HEK293 (cell line): ENCODE results near the gene INPP4B.

Experiments used
- CTCF ChIA-PET: fragments of 350-600 bp; formaldehyde crosslinking; extraction: SDS; loops from one replicate; lab custom pipeline; 2021; ENCODE audit warnings: antibody characterized with exemption; lab: Yijun Ruan, JAX
- POLR2A ChIA-PET: fragments of 300-600 bp; formaldehyde crosslinking; extraction: SDS; loops from one replicate; lab custom pipeline; 2020; ENCODE audit warnings: antibody characterized with exemption, inconsistent platforms; lab: Yijun Ruan, JAX
- H3K27ac ChIP-seq: fragments of 200-500 bp; sonication (Bioruptor generic); 2 replicates; pipeline ENCODE4 v1.5.1; 2014; ENCODE audit warnings: low read depth, low read length, control low read depth, inconsistent platforms; ENCODE audit errors: extremely low read depth
- H3K36me3 ChIP-seq, 2 experiments: fragments of 200-500 bp in 1 of 2; sonication (Bioruptor generic) in 1 of 2; 1 replicate in 1 of 2; 2 replicates in 1 of 2; pipeline ENCODE4 v1.5.1; 2014 to 2017; ENCODE audit warnings: inconsistent platforms in 2 of 2, low read length in 2 of 2; ENCODE audit not compliant: control insufficient read depth in 2 of 2, insufficient read depth in 1 of 2
- H3K4me1 ChIP-seq: fragments of 200-500 bp; sonication (Bioruptor generic); 2 replicates; pipeline ENCODE4 v1.5.1; 2014; ENCODE audit warnings: mild to moderate bottlenecking, low read length, inconsistent platforms; ENCODE audit not compliant: control insufficient read depth, insufficient read depth
- H3K4me3 ChIP-seq: 2 replicates; pipeline ENCODE4 v1.5.1; 2011; ENCODE audit warnings: low read depth, mild to moderate bottlenecking, control low read depth, low read length, moderate library complexity
- H3K9me3 ChIP-seq: fragments of 200-500 bp; sonication (Bioruptor generic); 2 replicates; pipeline ENCODE4 v1.5.1; 2014; ENCODE audit warnings: low read depth, low read length, inconsistent platforms; ENCODE audit not compliant: control insufficient read depth, insufficient read depth
- BCL11A ChIP-seq: fragments of 450-650 bp; formaldehyde crosslinking; IDR thresholded peaks from 2 replicates; pipeline ENCODE4 v1.5.1; 2016; ENCODE audit warnings: low read depth, missing biosample characterization, missing genetic modification characterization
- BCL11B ChIP-seq: fragments of 450-650 bp; formaldehyde crosslinking; IDR thresholded peaks from 2 replicates; pipeline ENCODE4 v1.5.1; 2016; ENCODE audit warnings: low read depth, missing biosample characterization, missing genetic modification characterization
- SCRT1 ChIP-seq: fragments of 450-650 bp; formaldehyde crosslinking; IDR thresholded peaks from 2 replicates; pipeline ENCODE4 v1.5.1; 2016; ENCODE audit warnings: missing biosample characterization, missing genetic modification characterization, borderline replicate concordance
- SP7 ChIP-seq: fragments of 450-650 bp; formaldehyde crosslinking; IDR thresholded peaks from 2 replicates; pipeline ENCODE4 v1.5.1; 2016; ENCODE audit warnings: missing biosample characterization, missing genetic modification characterization
- TRIM28 ChIP-seq: IDR thresholded peaks from 2 replicates; pipeline ENCODE4 v1.6.1; 2011; ENCODE audit warnings: low read length, control low read depth, borderline replicate concordance
- ZBTB21 ChIP-seq: fragments of 450-650 bp; formaldehyde crosslinking; IDR thresholded peaks from 2 replicates; pipeline ENCODE4 v1.5.1; 2017; ENCODE audit warnings: missing biosample characterization, missing genetic modification characterization
- ZEB2 ChIP-seq: fragments of 450-650 bp; formaldehyde crosslinking; IDR thresholded peaks from 2 replicates; pipeline ENCODE4 v1.5.1; 2016; ENCODE audit warnings: missing biosample characterization, missing genetic modification characterization
- ZNF114 ChIP-seq: fragments of 450-650 bp; formaldehyde crosslinking; IDR thresholded peaks from 2 replicates; pipeline ENCODE4 v1.5.0; 2017; ENCODE audit warnings: missing biosample characterization, missing genetic modification characterization
- ZNF239 ChIP-seq: fragments of 450-650 bp; formaldehyde crosslinking; IDR thresholded peaks from 2 replicates; pipeline ENCODE4 v1.5.1; 2016; ENCODE audit warnings: missing biosample characterization, missing genetic modification characterization
- ZNF366 ChIP-seq: fragments of 450-650 bp; formaldehyde crosslinking; conservative IDR thresholded peaks from 2 replicates; pipeline ENCODE4 v1.5.1; 2016; ENCODE audit warnings: missing biosample characterization, missing genetic modification characterization
- ZNF433 ChIP-seq: fragments of 450-650 bp; formaldehyde crosslinking; IDR thresholded peaks from 2 replicates; pipeline ENCODE4 v1.5.1; 2016; ENCODE audit warnings: missing biosample characterization, missing genetic modification characterization, low read depth
- ZNF677 ChIP-seq: fragments of 450-650 bp; IDR thresholded peaks from 2 replicates; pipeline ENCODE4 v1.5.0; 2018; ENCODE audit warnings: missing biosample characterization, mild to moderate bottlenecking, missing genetic modification characterization, moderate library complexity
- ZNF776 ChIP-seq: fragments of 450-650 bp; formaldehyde crosslinking; IDR thresholded peaks from 2 replicates; pipeline ENCODE4 v1.5.0; 2017; ENCODE audit warnings: missing biosample characterization, missing genetic modification characterization, borderline replicate concordance
- ZNF777 ChIP-seq: fragments of 450-650 bp; formaldehyde crosslinking; IDR thresholded peaks from 2 replicates; pipeline ENCODE4 v1.5.1; 2017; ENCODE audit warnings: missing biosample characterization, missing genetic modification characterization, borderline replicate concordance
- ZNF837 ChIP-seq: fragments of 450-650 bp; formaldehyde crosslinking; IDR thresholded peaks from 2 replicates; pipeline ENCODE4 v1.5.1; 2016; ENCODE audit warnings: missing biosample characterization, missing genetic modification characterization
- TF ChIP-seq, protein P1 (sequence below): fragments of 450-650 bp; formaldehyde crosslinking; IDR thresholded peaks from 2 replicates; pipeline ENCODE4 v1.5.1; 2016; ENCODE audit warnings: missing biosample characterization, missing genetic modification characterization
- TF ChIP-seq, protein P2 (sequence below): fragments of 450-650 bp; IDR thresholded peaks from 2 replicates; pipeline ENCODE4 v1.5.1; 2018; ENCODE audit warnings: missing biosample characterization, missing genetic modification characterization
- TF ChIP-seq, protein P3 (sequence below): fragments of 450-650 bp; formaldehyde crosslinking; IDR thresholded peaks from 2 replicates; pipeline ENCODE4 v1.5.1; 2016; ENCODE audit warnings: missing biosample characterization, missing genetic modification characterization
- TF ChIP-seq, protein P4 (sequence below): fragments of 450-650 bp; formaldehyde crosslinking; IDR thresholded peaks from 2 replicates; pipeline ENCODE4 v1.5.1; 2016; ENCODE audit warnings: missing biosample characterization, missing genetic modification characterization, borderline replicate concordance
- TF ChIP-seq, protein P5 (sequence below): fragments of 450-650 bp; formaldehyde crosslinking; IDR thresholded peaks from 2 replicates; pipeline ENCODE4; 2016; ENCODE audit warnings: missing biosample characterization, missing genetic modification characterization

The INPP4B gene

DNA sequence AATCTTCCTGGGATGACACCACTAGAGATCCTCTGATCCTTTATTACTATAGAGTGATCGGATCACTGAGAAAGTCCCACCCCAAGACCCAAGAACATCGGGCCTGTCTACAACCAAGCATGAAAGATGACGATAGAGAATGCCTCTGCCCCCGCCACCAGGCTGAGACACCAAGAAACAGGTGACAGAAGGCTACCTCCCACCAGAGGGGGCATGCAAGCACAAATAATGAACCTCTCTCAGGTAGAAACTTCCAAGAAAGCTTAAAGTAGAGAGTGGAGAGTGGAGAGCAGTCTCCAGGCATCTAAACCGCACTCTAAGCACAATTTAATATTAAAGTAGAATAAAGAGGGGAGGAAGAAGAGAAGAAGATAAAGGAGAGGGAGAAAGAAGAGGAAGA, 402.6 kb downstream of the INPP4B start:
- ChIA-PET POLR2A (no interaction called here), CTCF (interaction anchor here (0.7 kb wide), 1 partner anchor 438 kb away, joined by 3 read pairs; no protein-coding TSS in a partner anchor)
- no peak for TF ChIP-seq ZNF777 (tag by site-specific recombination)
- TF ChIP-seq, protein P1, sequence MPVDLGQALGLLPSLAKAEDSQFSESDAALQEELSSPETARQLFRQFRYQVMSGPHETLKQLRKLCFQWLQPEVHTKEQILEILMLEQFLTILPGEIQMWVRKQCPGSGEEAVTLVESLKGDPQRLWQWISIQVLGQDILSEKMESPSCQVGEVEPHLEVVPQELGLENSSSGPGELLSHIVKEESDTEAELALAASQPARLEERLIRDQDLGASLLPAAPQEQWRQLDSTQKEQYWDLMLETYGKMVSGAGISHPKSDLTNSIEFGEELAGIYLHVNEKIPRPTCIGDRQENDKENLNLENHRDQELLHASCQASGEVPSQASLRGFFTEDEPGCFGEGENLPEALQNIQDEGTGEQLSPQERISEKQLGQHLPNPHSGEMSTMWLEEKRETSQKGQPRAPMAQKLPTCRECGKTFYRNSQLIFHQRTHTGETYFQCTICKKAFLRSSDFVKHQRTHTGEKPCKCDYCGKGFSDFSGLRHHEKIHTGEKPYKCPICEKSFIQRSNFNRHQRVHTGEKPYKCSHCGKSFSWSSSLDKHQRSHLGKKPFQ (tag by site-specific recombination): no peak
- TF ChIP-seq, protein P2, sequence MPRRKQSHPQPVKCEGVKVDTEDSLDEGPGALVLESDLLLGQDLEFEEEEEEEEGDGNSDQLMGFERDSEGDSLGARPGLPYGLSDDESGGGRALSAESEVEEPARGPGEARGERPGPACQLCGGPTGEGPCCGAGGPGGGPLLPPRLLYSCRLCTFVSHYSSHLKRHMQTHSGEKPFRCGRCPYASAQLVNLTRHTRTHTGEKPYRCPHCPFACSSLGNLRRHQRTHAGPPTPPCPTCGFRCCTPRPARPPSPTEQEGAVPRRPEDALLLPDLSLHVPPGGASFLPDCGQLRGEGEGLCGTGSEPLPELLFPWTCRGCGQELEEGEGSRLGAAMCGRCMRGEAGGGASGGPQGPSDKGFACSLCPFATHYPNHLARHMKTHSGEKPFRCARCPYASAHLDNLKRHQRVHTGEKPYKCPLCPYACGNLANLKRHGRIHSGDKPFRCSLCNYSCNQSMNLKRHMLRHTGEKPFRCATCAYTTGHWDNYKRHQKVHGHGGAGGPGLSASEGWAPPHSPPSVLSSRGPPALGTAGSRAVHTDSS (tag by site-specific recombination): no peak
- no peak for TF ChIP-seq ZBTB21 (tag by site-specific recombination)
- TF ChIP-seq TRIM28: no peak
- TF ChIP-seq SP7 (tag by site-specific recombination): no peak
- TF ChIP-seq, protein P3, sequence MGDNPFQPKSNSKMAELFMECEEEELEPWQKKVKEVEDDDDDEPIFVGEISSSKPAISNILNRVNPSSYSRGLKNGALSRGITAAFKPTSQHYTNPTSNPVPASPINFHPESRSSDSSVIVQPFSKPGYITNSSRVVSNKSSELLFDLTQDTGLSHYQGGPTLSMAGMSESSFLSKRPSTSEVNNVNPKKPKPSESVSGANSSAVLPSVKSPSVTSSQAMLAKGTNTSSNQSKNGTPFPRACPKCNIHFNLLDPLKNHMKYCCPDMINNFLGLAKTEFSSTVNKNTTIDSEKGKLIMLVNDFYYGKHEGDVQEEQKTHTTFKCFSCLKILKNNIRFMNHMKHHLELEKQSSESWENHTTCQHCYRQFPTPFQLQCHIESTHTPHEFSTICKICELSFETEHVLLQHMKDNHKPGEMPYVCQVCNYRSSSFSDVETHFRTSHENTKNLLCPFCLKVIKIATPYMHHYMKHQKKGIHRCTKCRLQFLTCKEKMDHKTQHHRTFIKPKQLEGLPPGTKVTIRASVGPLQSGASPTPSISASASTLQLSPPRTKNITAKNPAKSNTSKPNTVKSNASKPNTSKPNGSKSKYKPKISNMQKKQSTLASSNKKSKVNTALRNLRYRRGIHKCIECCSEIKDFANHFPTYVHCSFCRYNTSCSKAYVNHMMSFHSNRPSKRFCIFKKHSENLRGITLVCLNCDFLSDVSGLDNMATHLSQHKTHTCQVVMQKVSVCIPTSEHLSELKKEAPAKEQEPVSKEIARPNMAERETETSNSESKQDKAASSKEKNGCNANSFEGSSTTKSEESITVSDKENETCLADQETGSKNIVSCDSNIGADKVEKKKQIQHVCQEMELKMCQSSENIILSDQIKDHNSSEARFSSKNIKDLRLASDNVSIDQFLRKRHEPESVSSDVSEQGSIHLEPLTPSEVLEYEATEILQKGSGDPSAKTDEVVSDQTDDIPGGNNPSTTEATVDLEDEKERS (tag by site-specific recombination): no peak
- TF ChIP-seq ZNF433 (tag by site-specific recombination): no peak
- TF ChIP-seq, protein P4, sequence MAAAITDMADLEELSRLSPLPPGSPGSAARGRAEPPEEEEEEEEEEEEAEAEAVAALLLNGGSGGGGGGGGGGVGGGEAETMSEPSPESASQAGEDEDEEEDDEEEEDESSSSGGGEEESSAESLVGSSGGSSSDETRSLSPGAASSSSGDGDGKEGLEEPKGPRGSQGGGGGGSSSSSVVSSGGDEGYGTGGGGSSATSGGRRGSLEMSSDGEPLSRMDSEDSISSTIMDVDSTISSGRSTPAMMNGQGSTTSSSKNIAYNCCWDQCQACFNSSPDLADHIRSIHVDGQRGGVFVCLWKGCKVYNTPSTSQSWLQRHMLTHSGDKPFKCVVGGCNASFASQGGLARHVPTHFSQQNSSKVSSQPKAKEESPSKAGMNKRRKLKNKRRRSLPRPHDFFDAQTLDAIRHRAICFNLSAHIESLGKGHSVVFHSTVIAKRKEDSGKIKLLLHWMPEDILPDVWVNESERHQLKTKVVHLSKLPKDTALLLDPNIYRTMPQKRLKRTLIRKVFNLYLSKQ (tag by site-specific recombination): no peak
- TF ChIP-seq BCL11B: no peak
- no peak for TF ChIP-seq SCRT1 (tag by site-specific recombination)
- no peak for TF ChIP-seq ZNF837
- no peak for TF ChIP-seq ZNF677
- no peak for TF ChIP-seq ZNF239
- TF ChIP-seq ZNF114 (tag by site-specific recombination): no peak
- TF ChIP-seq, protein P5, sequence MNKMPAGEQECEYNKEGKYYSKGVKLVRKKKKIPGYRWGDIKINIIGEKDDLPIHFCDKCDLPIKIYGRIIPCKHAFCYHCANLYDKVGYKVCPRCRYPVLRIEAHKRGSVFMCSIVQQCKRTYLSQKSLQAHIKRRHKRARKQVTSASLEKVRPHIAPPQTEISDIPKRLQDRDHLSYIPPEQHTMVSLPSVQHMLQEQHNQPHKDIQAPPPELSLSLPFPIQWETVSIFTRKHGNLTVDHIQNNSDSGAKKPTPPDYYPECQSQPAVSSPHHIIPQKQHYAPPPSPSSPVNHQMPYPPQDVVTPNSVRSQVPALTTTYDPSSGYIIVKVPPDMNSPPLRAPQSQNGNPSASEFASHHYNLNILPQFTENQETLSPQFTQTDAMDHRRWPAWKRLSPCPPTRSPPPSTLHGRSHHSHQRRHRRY (tag by site-specific recombination): no peak
- no peak for TF ChIP-seq ZEB2 (tag by site-specific recombination)
- no peak for TF ChIP-seq BCL11A
- no peak for TF ChIP-seq ZNF776 (tag by site-specific recombination)
- no peak for TF ChIP-seq ZNF366 (tag by site-specific recombination)
- H3K36me3 ChIP-seq: no peaks in the 10 kb centered on the region
- H3K27ac ChIP-seq: no peak overlapping the region
- no peaks in the 10 kb centered on the region for H3K4me1 ChIP-seq
- no peak overlapping the region for H3K4me3 ChIP-seq
- H3K9me3 ChIP-seq: no peaks in the 10 kb centered on the region
